Astrocyte of the cerebellum (primary cell): ENCODE results near the gene MAP9.

Experiments
- DNase-seq: peaks from one replicate; pipeline ENCODE4 v3.0.0-alpha.2; 2011; ENCODE audit warnings: low read depth
- H3K4me3 ChIP-seq: 2 replicates; pipeline ENCODE4 v1.5.1; 2011; ENCODE audit warnings: mild to moderate bottlenecking, low read depth, low read length, moderate library complexity
- CTCF ChIP-seq: IDR thresholded peaks from 2 replicates; pipeline ENCODE4 v1.5.1; 2012; ENCODE audit warnings: low read length, low read depth, moderate library complexity, mild to moderate bottlenecking; ENCODE audit errors: missing control alignments
- in situ Hi-C: cut with HindIII; loops from 2 replicates; pipeline ENCODE4 v1.10.0; 2017; ENCODE audit warnings: low sequenced_read_pairs

MAP9 gene

DNA sequence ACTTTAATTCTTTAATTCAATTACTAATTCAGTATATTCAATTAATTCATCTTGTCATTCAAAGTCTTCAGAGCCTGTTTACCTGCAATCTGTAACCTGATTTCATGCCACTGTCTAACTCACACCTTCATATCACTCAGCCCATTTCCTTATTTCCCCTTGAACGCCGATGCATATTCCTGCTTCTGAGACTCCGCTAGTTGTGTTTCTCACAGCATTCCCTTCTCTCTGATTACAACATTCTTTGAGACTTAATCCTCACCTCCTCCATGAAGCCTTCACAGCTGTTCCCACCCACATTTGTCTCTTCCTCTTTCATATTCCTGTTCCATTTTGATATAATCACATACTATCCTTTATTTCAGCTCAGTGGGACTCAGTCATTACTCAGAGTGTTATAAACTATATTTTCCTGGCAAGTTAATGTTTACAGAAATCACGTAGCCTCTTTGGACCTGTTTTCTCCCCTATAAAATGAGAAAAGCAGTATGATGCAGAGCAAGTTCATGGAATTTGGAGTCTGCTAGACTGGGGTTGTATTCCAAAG lies 69.0 kb downstream of the MAP9 start:
- TF ChIP-seq CTCF: no peak
- no peak for DNase-seq
- H3K4me3 ChIP-seq: no peak overlapping the region
- in situ Hi-C loops: no loop called here

- in situ Hi-C loops: no loop called here
- no peak overlapping the region for H3K4me3 ChIP-seq
- no peak for TF ChIP-seq CTCF
- no peak for DNase-seq
Observed at GRCh38 chr4:155305619-155306018, 71.1 kb downstream of the MAP9 start.

DNA sequence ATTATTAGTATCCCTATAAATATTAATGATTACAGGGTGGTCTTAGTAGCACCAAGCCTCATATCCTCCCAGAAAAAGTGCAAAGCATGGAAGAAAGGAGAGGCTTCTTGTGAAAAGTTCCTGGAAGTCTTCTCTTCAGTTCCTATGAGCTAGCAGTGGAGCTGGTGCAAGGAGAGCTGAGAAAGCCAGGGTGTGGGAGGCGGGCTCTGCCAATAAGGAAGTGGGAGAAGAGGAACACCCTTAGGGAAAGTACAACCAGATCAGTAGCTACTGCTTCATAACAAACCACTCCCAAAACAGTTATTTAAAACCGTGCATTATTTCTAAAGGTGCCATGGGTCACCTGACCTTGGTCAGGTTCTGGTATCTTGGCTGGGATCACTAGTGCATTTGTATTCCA lies 72.4 kb downstream of the MAP9 start:
- H3K4me3 ChIP-seq: no peak overlapping the region
- DNase-seq: no peak
- in situ Hi-C loops: no loop called here
- no peak for TF ChIP-seq CTCF

DNA sequence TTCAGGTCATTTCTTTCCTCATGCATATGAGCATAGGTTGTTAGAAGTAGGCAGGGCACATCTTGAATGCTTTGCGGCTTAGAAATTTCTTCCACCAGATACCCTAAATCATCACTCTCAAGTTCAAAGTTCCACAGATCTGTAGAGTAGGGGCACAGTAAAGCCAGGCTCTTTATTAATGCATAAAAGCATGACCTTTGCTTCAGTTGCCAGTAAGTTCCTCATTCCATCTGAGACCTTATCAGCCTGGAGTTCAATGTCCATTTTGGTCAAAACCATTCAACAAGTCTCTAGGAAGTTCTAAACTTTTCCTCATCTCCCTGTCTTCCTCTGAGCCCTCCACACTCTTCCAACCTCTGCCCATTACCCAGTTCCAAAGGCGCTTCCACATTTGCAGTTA lies 77.7 kb downstream of the MAP9 start:
- TF ChIP-seq CTCF: no peak
- no peak overlapping the region for H3K4me3 ChIP-seq
- in situ Hi-C loops: no loop called here
- DNase-seq: no peak
